H1 (cell line): ENCODE measurements around the gene DPY19L3. TPM values are rescaled to one million over a fixed set of nuclear protein-coding genes. Genes with fewer than 3 reads are reported as not detected.

Experiments used
- CTCF ChIA-PET: fragments of 300-600 bp; sonication (Branson Sonifier 250); formaldehyde crosslinking; loops from one replicate; lab custom pipeline; 2021; ENCODE audit not compliant: partially characterized antibody; lab: Charles Lee
- POLR2A ChIA-PET: fragments of 300-600 bp; sonication (Branson Sonifier 250); formaldehyde crosslinking; loops from one replicate; lab custom pipeline; 2021; ENCODE audit warnings: inconsistent platforms; ENCODE audit not compliant: partially characterized antibody; lab: Charles Lee
- DNase-seq, 2 experiments: peaks; one replicate each; pipeline versions ENCODE4 v3.0.0 to v3.0.0-alpha.2; 2010 to 2022; ENCODE audit warnings: low spot score in 2 of 2, low read depth in 1 of 2, mixed read lengths in 1 of 2
- FAIRE-seq: peaks from 2 replicates; lab custom pipeline; 2011; peaks lifted over from hg19 to GRCh38; lab: Jason Lieb, UNC
- H2AFZ ChIP-seq: 2 replicates; pipeline ENCODE4 v1.8.1; 2012; ENCODE audit warnings: low read length, inconsistent platforms
- H2AK5ac ChIP-seq: 2 replicates; pipeline ENCODE4 v1.6.1; 2013; ENCODE audit warnings: low read depth, low read length
- H2BK120ac ChIP-seq: replicated peaks from 2 replicates; pipeline ENCODE3; 2013; ENCODE audit warnings: low read depth, low read length, inconsistent platforms
- H2BK12ac ChIP-seq: 2 replicates; pipeline ENCODE4 v1.6.1; 2013; ENCODE audit warnings: low read depth, low read length
- H2BK15ac ChIP-seq: 2 replicates; pipeline ENCODE4 v1.6.1; 2013; ENCODE audit warnings: low read length
- H2BK20ac ChIP-seq: 2 replicates; pipeline ENCODE4 v1.6.1; 2013; ENCODE audit warnings: low read length
- H2BK5ac ChIP-seq: 2 replicates; pipeline ENCODE4 v1.6.1; 2013; ENCODE audit warnings: low read depth, low read length
- H3K14ac ChIP-seq: 2 replicates; pipeline ENCODE4 v1.6.1; 2013; ENCODE audit warnings: inconsistent platforms; ENCODE audit not compliant: insufficient read length
- H3K18ac ChIP-seq: 2 replicates; pipeline ENCODE4 v1.6.1; 2013; ENCODE audit warnings: low read length; ENCODE audit errors: extremely low read depth
- H3K23ac ChIP-seq: 2 replicates; pipeline ENCODE4 v1.6.1; 2013; ENCODE audit warnings: inconsistent platforms; ENCODE audit not compliant: insufficient read length
- H3K23me2 ChIP-seq: 2 replicates; pipeline ENCODE4 v1.6.1; 2013; ENCODE audit warnings: low read depth, low read length
- H3K27ac ChIP-seq: 2 replicates; pipeline ENCODE4 v1.6.1; 2011; ENCODE audit warnings: low read depth, low read length, inconsistent platforms
- H3K27me3 ChIP-seq, 4 experiments: replicated peaks in 1 of 4; 1 replicate in 1 of 4; 2 replicates in 3 of 4; pipeline versions ENCODE4 v1.6.1 to v1.8.1; 2011 to 2013; ENCODE audit warnings: low read length in 3 of 4, mild to moderate bottlenecking in 3 of 4, inconsistent platforms in 2 of 4, mixed read lengths in 2 of 4, moderate library complexity in 1 of 4; ENCODE audit not compliant: control insufficient read depth in 3 of 4, insufficient read depth in 3 of 4; ENCODE audit errors: extremely low read depth in 1 of 4
- H3K36me3 ChIP-seq, 4 experiments: 2 replicates each; pipeline versions ENCODE4 v1.6.1 to v1.8.1; 2011 to 2013; ENCODE audit warnings: mild to moderate bottlenecking in 4 of 4, low read length in 3 of 4, moderate library complexity in 2 of 4, control low read depth in 1 of 4, inconsistent platforms in 1 of 4; ENCODE audit not compliant: insufficient read depth in 4 of 4, control insufficient read depth in 2 of 4
- H3K4ac ChIP-seq: replicated peaks from 2 replicates; pipeline ENCODE3; 2013; ENCODE audit warnings: low read length, low read depth, mixed read lengths, inconsistent platforms; ENCODE audit not compliant: insufficient read length
- H3K4me1 ChIP-seq, 4 experiments: replicated peaks in 1 of 4; 1 replicate in 1 of 4; 2 replicates in 3 of 4; pipeline versions ENCODE4 v1.6.1 to v1.8.1; 2011 to 2013; ENCODE audit warnings: low read length in 3 of 4, inconsistent platforms in 2 of 4, mixed read lengths in 1 of 4; ENCODE audit not compliant: insufficient read depth in 4 of 4, control insufficient read depth in 3 of 4
- H3K4me2 ChIP-seq, 2 experiments: 2 replicates each; pipeline versions ENCODE4 v1.6.1 to v1.8.1; 2011 to 2013; ENCODE audit warnings: low read depth in 2 of 2, low read length in 2 of 2, control low read depth in 1 of 2, inconsistent platforms in 1 of 2, mild to moderate bottlenecking in 1 of 2; ENCODE audit not compliant: insufficient read depth in 1 of 2
- H3K4me3 ChIP-seq, 4 experiments: fragments of 200-600, 300-600 bp in 1 of 4; sonication (generic), shearing (Covaris generic), sonication (Bioruptor Twin) in 1 of 4; 2 replicates each; pipeline versions ENCODE4 v1.5.1 to v1.8.1; 2011 to 2016; ENCODE audit warnings: low read length in 4 of 4, low read depth in 3 of 4, control low read depth in 2 of 4, inconsistent platforms in 2 of 4, mild to moderate bottlenecking in 2 of 4, mixed read lengths in 1 of 4, moderate library complexity in 1 of 4; ENCODE audit not compliant: insufficient read depth in 2 of 4; ENCODE audit errors: extremely low read depth in 1 of 4
- H3K56ac ChIP-seq: replicated peaks from 2 replicates; pipeline ENCODE3; 2013; ENCODE audit warnings: low read depth, mild to moderate bottlenecking, mixed read lengths, low read length, inconsistent platforms; ENCODE audit not compliant: insufficient read length
- H3K79me1 ChIP-seq: 2 replicates; pipeline ENCODE4 v1.6.1; 2013; ENCODE audit warnings: low read depth, low read length, control low read depth
- H3K79me2 ChIP-seq, 2 experiments: 2 replicates each; pipeline versions ENCODE4 v1.6.1 to v1.8.1; 2012 to 2013; ENCODE audit warnings: low read length in 2 of 2, mild to moderate bottlenecking in 2 of 2, inconsistent platforms in 1 of 2; ENCODE audit not compliant: insufficient read depth in 2 of 2, control insufficient read depth in 1 of 2
- H3K9ac ChIP-seq, 4 experiments: replicated peaks in 1 of 4; 1 replicate in 1 of 4; 2 replicates in 3 of 4; pipeline versions ENCODE4 v1.6.1 to v1.8.1; 2011 to 2013; ENCODE audit warnings: low read depth in 3 of 4, low read length in 3 of 4, control low read depth in 2 of 4, mild to moderate bottlenecking in 2 of 4, moderate library complexity in 2 of 4, inconsistent platforms in 1 of 4; ENCODE audit errors: extremely low read depth in 1 of 4
- H3K9me3 ChIP-seq, 2 experiments: 2 replicates each; pipeline versions ENCODE4 v1.6.1 to v1.8.1; 2012 to 2013; ENCODE audit warnings: mild to moderate bottlenecking in 2 of 2, moderate library complexity in 2 of 2, control low read depth in 1 of 2, inconsistent platforms in 1 of 2, low read depth in 1 of 2, low read length in 1 of 2, mixed read lengths in 1 of 2; ENCODE audit not compliant: insufficient read depth in 2 of 2
- H4K20me1 ChIP-seq, 2 experiments: replicated peaks in 1 of 2; 2 replicates each; pipeline versions ENCODE3 to v1.8.1; 2011 to 2013; ENCODE audit warnings: inconsistent platforms in 2 of 2, low read length in 2 of 2, mild to moderate bottlenecking in 1 of 2; ENCODE audit not compliant: insufficient read depth in 2 of 2, control insufficient read depth in 1 of 2
- H4K5ac ChIP-seq: 2 replicates; pipeline ENCODE4 v1.6.1; 2013; ENCODE audit warnings: low read length, low read depth, mixed read lengths, inconsistent platforms; ENCODE audit not compliant: insufficient read length
- H4K8ac ChIP-seq: 2 replicates; pipeline ENCODE4 v1.8.0; 2013; ENCODE audit warnings: mild to moderate bottlenecking, moderate library complexity, low read length, inconsistent platforms; ENCODE audit not compliant: insufficient read depth; ENCODE audit errors: extremely low read depth
- H4K91ac ChIP-seq: replicated peaks from 2 replicates; pipeline ENCODE3; 2013; ENCODE audit warnings: low read length, mixed read lengths, inconsistent platforms; ENCODE audit not compliant: insufficient read length
- CBX5 ChIP-seq: fragments of 300-800, 300-1000 bp; sonication (generic); IDR thresholded peaks from 2 replicates; pipeline ENCODE4 v1.7.1; 2016; ENCODE audit warnings: antibody characterized with exemption, low read length, low read depth
- POLR2A ChIP-seq, 2 experiments: IDR thresholded peaks; 1 replicate in 1 of 2; 2 replicates in 1 of 2; pipeline ENCODE4 v1.6.1; 2011; ENCODE audit warnings: low read depth in 2 of 2, low read length in 2 of 2, mild to moderate bottlenecking in 2 of 2; ENCODE audit errors: control extremely low read depth in 1 of 2
- ZNF274 ChIP-seq: IDR thresholded peaks from 2 replicates; pipeline ENCODE4 v1.7.0; 2012; ENCODE audit warnings: low read length, borderline replicate concordance; ENCODE audit errors: extremely low read depth
- WGBS, 2 experiments: shearing (Covaris generic) in 1 of 2; methylation state at CpG; one replicate each; pipeline versions ENCODE4 v1.1.6 to v1.1.7; 2013 to 2015; ENCODE audit warnings: low lambda C conversion rate in 2 of 2, mixed read lengths in 2 of 2, inconsistent platforms in 1 of 2, low coverage in 1 of 2, missing lambda C conversion rate in 1 of 2; ENCODE audit not compliant: insufficient replicate concordance in 2 of 2, insufficient coverage in 1 of 2, insufficient read length in 1 of 2; ENCODE audit errors: extremely low coverage in 1 of 2, missing lambda C conversion rate in 1 of 2; 5-methylcytosine and 5-hydroxymethylcytosine counted together
- polyA plus RNA-seq, 7 experiments: library from polyadenylated mRNA; depleted of rRNA in 3 of 7; stranded (reverse) in 5 of 7; unstranded in 2 of 7; fragments of >200 nt in 5 of 7; fragments of 200-250 nt in 2 of 7; gene quantifications; 1 replicate in 5 of 7; 2 replicates in 1 of 7; 4 replicates in 1 of 7; pipeline versions ENCODE4 v1.2.1 to v1.2.3, GENCODE V29; 2011 to 2013; ENCODE audit warnings: missing spikeins in 2 of 7, mixed read lengths in 2 of 7
- total RNA-seq: library from RNA; stranded (reverse); fragmentation: NEBNext Ultra II Directional; extraction: Animal tissue kit (Norgen Biotek cat#: 25700); gene quantifications from 2 replicates; pipeline ENCODE4 v1.2.1, GENCODE V29; 2021
- TF ChIP-seq, protein P1 (sequence below): IDR thresholded peaks from 2 replicates; pipeline ENCODE4 v1.6.1; 2012; ENCODE audit warnings: inconsistent platforms

Gene DPY19L3
- total and polyA plus RNA-seq, 2 of the 8 experiments (the other 6 are each of a cell fraction or from before 2014, with no cell fraction given), result 35.3 to 60.2 TPM

DNA sequence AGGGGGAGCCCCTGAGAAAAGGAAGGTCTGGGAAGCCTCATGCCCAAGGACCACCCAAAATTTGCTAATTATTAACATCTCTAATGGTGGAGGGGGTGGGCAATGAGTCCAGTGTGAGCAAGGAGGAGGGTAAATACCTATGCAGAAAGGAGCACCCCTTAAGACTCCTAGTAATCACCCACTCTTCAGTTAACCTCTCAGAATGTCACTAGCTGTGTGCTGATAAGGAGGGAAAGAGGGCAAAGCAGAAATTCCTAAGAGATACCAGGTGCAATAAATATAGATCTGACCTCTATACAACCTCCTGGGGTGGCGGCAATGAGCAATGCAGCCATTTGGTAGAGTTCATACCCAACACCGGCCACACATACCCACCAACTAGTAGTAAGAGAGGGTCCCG, 12.7 kb upstream of the DPY19L3 start:
- no peak overlapping the region for H3K56ac ChIP-seq
- no peak overlapping the region for H2BK120ac ChIP-seq
- no peaks in the 10 kb centered on the region for H3K79me2 ChIP-seq
- no peak overlapping the region for H3K14ac ChIP-seq
- no peaks in the 10 kb centered on the region for H4K20me1 ChIP-seq
- H2AK5ac ChIP-seq, result no peak overlapping the region
- CTCF ChIA-PET, result interaction anchor here (1.0 kb wide), 1 partner anchor 40 kb away, joined by 4 read pairs; no protein-coding TSS in a partner anchor
- FAIRE-seq (no peak), DNase-seq (no peak)
- no peak overlapping the region for H4K8ac ChIP-seq
- H3K36me3 ChIP-seq, result no peaks in the 10 kb centered on the region; a peak in 1 of 8 replicates
- POLR2A ChIA-PET, result interaction anchor here (1.5 kb wide), 1 partner anchor 12 kb away, joined by 9 read pairs; the partner anchor contains the start of gene DPY19L3
- no peak for TF ChIP-seq POLR2A (IDR thresholded peaks at IDR 0.05; ENCODE audit: control extremely low read depth in 1 of 2, low read depth in 2 of 2, low read length in 2 of 2)
- TF ChIP-seq ZNF274, result no peak
- no peak for TF ChIP-seq CBX5
- TF ChIP-seq, protein P1, sequence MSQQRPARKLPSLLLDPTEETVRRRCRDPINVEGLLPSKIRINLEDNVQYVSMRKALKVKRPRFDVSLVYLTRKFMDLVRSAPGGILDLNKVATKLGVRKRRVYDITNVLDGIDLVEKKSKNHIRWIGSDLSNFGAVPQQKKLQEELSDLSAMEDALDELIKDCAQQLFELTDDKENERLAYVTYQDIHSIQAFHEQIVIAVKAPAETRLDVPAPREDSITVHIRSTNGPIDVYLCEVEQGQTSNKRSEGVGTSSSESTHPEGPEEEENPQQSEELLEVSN, result no peak
- no peak overlapping the region for H2BK20ac ChIP-seq
- H2BK12ac ChIP-seq, result no peak overlapping the region
- H3K4ac ChIP-seq, result no peak overlapping the region
- no peaks in the 10 kb centered on the region for H3K9me3 ChIP-seq
- H3K23ac ChIP-seq, result no peak overlapping the region
- no peak overlapping the region for H4K5ac ChIP-seq
- no peak overlapping the region for H2AFZ ChIP-seq
- no peak overlapping the region for H3K4me2 ChIP-seq
- no peak overlapping the region for H4K91ac ChIP-seq
- no peak overlapping the region for H3K18ac ChIP-seq
- H3K79me1 ChIP-seq, result no peaks in the 10 kb centered on the region
- 84% methylated on average over 3 of the region's 3 CpGs; no CpG with 5 or more reads in 1 of the 2 experiments for WGBS, 2 experiments
- no peak overlapping the region for H2BK15ac ChIP-seq
- H3K23me2 ChIP-seq, result no peaks in the 10 kb centered on the region
- H3K4me1 ChIP-seq, result no peaks in the 10 kb centered on the region
- no peak overlapping the region for H3K4me3 ChIP-seq
- H3K27ac ChIP-seq, result no peak overlapping the region
- H3K9ac ChIP-seq, result no peak overlapping the region
- no peak overlapping the region for H2BK5ac ChIP-seq
- no peaks in the 10 kb centered on the region for H3K27me3 ChIP-seq
